Endothelial cell of umbilical vein (primary cell): ENCODE measurements around the gene MAGI1. TPM values are rescaled to one million over a fixed set of nuclear protein-coding genes. Genes with fewer than 3 reads are reported as not detected.

ENCODE experiments used
- BruUV-seq: library from RNA; stranded (reverse); fragments of 400-500 nt; replicated peaks from 2 replicates; lab custom pipeline; 2021; lab: Mats Ljungman, UMichigan
- CTCF ChIA-PET: fragments of 300-600, 350-600 bp; sonication (Branson Sonifier 250); formaldehyde crosslinking; loops from one replicate; lab custom pipeline; 2021; ENCODE audit warnings: antibody characterized with exemption, inconsistent platforms; lab: Charles Lee
- POLR2A ChIA-PET: fragments of 300-600, 350-600 bp; sonication (Branson Sonifier 250); formaldehyde crosslinking; loops from one replicate; lab custom pipeline; 2021; ENCODE audit warnings: antibody characterized with exemption, inconsistent platforms; lab: Charles Lee
- DNase-seq: peaks from one replicate; pipeline ENCODE4 v3.0.0-alpha.2; 2011; ENCODE audit warnings: low read depth, low spot score
- FAIRE-seq: peaks from 2 replicates; lab custom pipeline; 2011; peaks lifted over from hg19 to GRCh38; lab: Jason Lieb, UNC
- H2AFZ ChIP-seq: 2 replicates; pipeline ENCODE4 v1.6.0; 2012; ENCODE audit warnings: low read depth, low read length, control low read depth, inconsistent platforms
- H3K27ac ChIP-seq: 2 replicates; pipeline ENCODE4 v1.5.1; 2011; ENCODE audit warnings: low read depth, mild to moderate bottlenecking, control low read depth, low read length, moderate library complexity; ENCODE audit not compliant: insufficient read depth
- H3K27me3 ChIP-seq, 2 experiments: 2 replicates each; pipeline versions ENCODE4 v1.6.0 to v1.6.1; 2011; ENCODE audit warnings: low read length in 2 of 2, mixed read lengths in 1 of 2; ENCODE audit not compliant: control insufficient read depth in 2 of 2, insufficient read depth in 2 of 2
- H3K36me3 ChIP-seq, 2 experiments: 2 replicates in 1 of 2; 3 replicates in 1 of 2; pipeline ENCODE4 v1.5.1; 2011; ENCODE audit warnings: low read length in 2 of 2, mild to moderate bottlenecking in 1 of 2, moderate library complexity in 1 of 2; ENCODE audit not compliant: control insufficient read depth in 2 of 2, insufficient read depth in 2 of 2; ENCODE audit errors: extremely low read depth in 1 of 2
- H3K4me1 ChIP-seq: 3 replicates; pipeline ENCODE4 v1.5.1; 2011; ENCODE audit warnings: mild to moderate bottlenecking, low read length; ENCODE audit not compliant: control insufficient read depth, insufficient read depth; ENCODE audit errors: extremely low read depth
- H3K4me2 ChIP-seq: 2 replicates; pipeline ENCODE4 v1.6.1; 2011; ENCODE audit warnings: low read length, control low read depth, mixed read lengths; ENCODE audit not compliant: insufficient read depth
- H3K4me3 ChIP-seq, 3 experiments: fragments of 200-600 bp in 1 of 3; sonication (generic), shearing (Covaris generic) in 1 of 3; replicated peaks in 1 of 3; 2 replicates each; pipeline ENCODE4 v1.5.1; 2011 to 2016; ENCODE audit warnings: control low read depth in 3 of 3, low read length in 3 of 3, mild to moderate bottlenecking in 2 of 3, inconsistent platforms in 1 of 3, low read depth in 1 of 3, moderate library complexity in 1 of 3; ENCODE audit not compliant: insufficient read depth in 1 of 3
- H3K79me2 ChIP-seq: 2 replicates; pipeline ENCODE4 v1.6.0; 2012; ENCODE audit warnings: low read length, inconsistent platforms; ENCODE audit not compliant: control insufficient read depth, insufficient read depth
- H3K9ac ChIP-seq: replicated peaks from 2 replicates; pipeline ENCODE3; 2011; ENCODE audit warnings: low read length, control low read depth; ENCODE audit not compliant: insufficient read depth; ENCODE audit errors: extremely low read depth
- H3K9me1 ChIP-seq: replicated peaks from 3 replicates; pipeline ENCODE4 v1.6.0; 2011; ENCODE audit warnings: mild to moderate bottlenecking, low read length; ENCODE audit not compliant: control insufficient read depth, insufficient read depth; ENCODE audit errors: extremely low read depth
- H3K9me3 ChIP-seq: replicated peaks from 2 replicates; pipeline ENCODE4 v1.5.1; 2012; ENCODE audit warnings: low read length, inconsistent platforms; ENCODE audit not compliant: control insufficient read depth, insufficient read depth
- H4K20me1 ChIP-seq: replicated peaks from 2 replicates; pipeline ENCODE3; 2011; ENCODE audit warnings: mild to moderate bottlenecking, low read length; ENCODE audit not compliant: control insufficient read depth, insufficient read depth; ENCODE audit errors: extremely low read depth
- EZH2 ChIP-seq: IDR thresholded peaks from 2 replicates; pipeline ENCODE4 v1.6.1; 2012; ENCODE audit warnings: borderline replicate concordance, low read depth, mild to moderate bottlenecking, moderate library complexity, low read length, inconsistent platforms; ENCODE audit not compliant: severe bottlenecking
- FOS ChIP-seq: IDR thresholded peaks from 2 replicates; pipeline ENCODE4 v1.6.1; 2011; ENCODE audit warnings: mild to moderate bottlenecking, low read length, moderate library complexity, borderline replicate concordance; ENCODE audit not compliant: insufficient read depth
- GATA2 ChIP-seq: IDR thresholded peaks from 2 replicates; pipeline ENCODE4 v1.7.0; 2011; ENCODE audit warnings: low read depth, mild to moderate bottlenecking, moderate library complexity, mixed read lengths, low read length; ENCODE audit not compliant: insufficient read length, insufficient read depth
- JUN ChIP-seq: IDR thresholded peaks from 2 replicates; pipeline ENCODE4 v1.6.1; 2011; ENCODE audit warnings: borderline replicate concordance, low read depth; ENCODE audit not compliant: insufficient read length, insufficient read depth
- MAX ChIP-seq: IDR thresholded peaks from 2 replicates; pipeline ENCODE4 v1.6.1; 2011; ENCODE audit not compliant: insufficient read depth, insufficient read length
- MYC ChIP-seq: IDR thresholded peaks from one replicate; pipeline ENCODE4 v1.6.1; 2011; ENCODE audit warnings: mild to moderate bottlenecking, low read depth, low read length
- POLR2A ChIP-seq: IDR thresholded peaks from 2 replicates; pipeline ENCODE4 v1.6.1; 2012; ENCODE audit warnings: low read depth, mild to moderate bottlenecking, control low read depth, low read length
- POLR2AphosphoS5 ChIP-seq: IDR thresholded peaks from 2 replicates; pipeline ENCODE4 v1.6.1; 2012; ENCODE audit warnings: low read depth, mild to moderate bottlenecking, control low read depth, low read length, moderate library complexity; ENCODE audit not compliant: insufficient read depth
- dilution Hi-C: fragments of 300-500 bp; cut with MboI; formaldehyde crosslinking; loops from one replicate; pipeline ENCODE4 v1.15.0; 2019; ENCODE audit warnings: low sequenced_read_pairs; ENCODE audit not compliant: extremely low pct_ligation_motif_present
- intact Hi-C: fragments of 100-400 bp; cut with micrococcal nuclease; formaldehyde crosslinking; loops from one replicate; pipeline ENCODE4 v1.10.0; 2022
- polyA plus RNA-seq, 4 experiments: library from polyadenylated mRNA; depleted of rRNA in 3 of 4; stranded (reverse) in 3 of 4; unstranded in 1 of 4; fragments of >200 nt; gene quantifications; 2 replicates each; pipeline versions ENCODE4 v1.2.1 to v1.2.3, GENCODE V29; 2011 to 2012; ENCODE audit warnings: missing spikeins in 1 of 4
- total RNA-seq: library from RNA; stranded (reverse); gene quantifications from 2 replicates; pipeline ENCODE4 v1.2.3, GENCODE V29; 2021
- TF ChIP-seq, protein P1 (sequence below), 2 donors: IDR thresholded peaks; 1 replicate in 1 of 2; 2 replicates in 1 of 2; pipeline ENCODE4 v1.5.1; 2011; ENCODE audit warnings: low read length in 2 of 2, mild to moderate bottlenecking in 2 of 2, moderate library complexity in 2 of 2, control low read depth in 1 of 2, inconsistent platforms in 1 of 2, low read depth in 1 of 2; ENCODE audit not compliant: insufficient read depth in 1 of 2; ENCODE audit errors: extremely low read depth in 1 of 2

The MAGI1 gene
- total and polyA plus RNA-seq, 2 donors (not counting 3 experiments of a cell fraction or from before 2014, with no cell fraction given) = 10.1 to 47.9 TPM

DNA sequence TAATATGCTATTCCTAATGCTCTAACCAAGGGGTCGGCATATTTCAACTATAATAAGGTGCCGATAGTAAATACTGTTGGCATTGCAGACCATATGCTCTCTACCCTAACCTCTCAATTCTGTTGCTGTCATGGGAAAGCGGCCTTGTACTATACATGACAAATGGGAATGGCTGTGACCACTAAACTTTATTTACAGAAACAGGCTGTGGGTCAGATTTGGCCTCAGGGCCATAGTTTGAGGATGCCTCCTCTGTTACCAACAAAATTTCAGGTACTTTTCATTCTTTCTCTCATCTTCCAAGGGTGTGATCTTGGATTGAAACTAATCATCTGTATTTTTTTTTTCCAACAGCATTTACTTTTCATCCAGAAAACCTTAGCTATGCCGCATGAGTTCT, 242.0 kb downstream of the MAGI1 start:
- Histone ChIP-seq H2AFZ (no peak overlapping the region), H3K27me3 (no peaks in the 10 kb centered on the region), H3K9ac (no peak overlapping the region), H3K4me1 (no peaks in the 10 kb centered on the region), H3K27ac (no peak overlapping the region), H3K9me1 (no peaks in the 10 kb centered on the region), H3K36me3 (no peaks in the 10 kb centered on the region), H3K4me2 (no peak overlapping the region), H3K4me3 (no peak overlapping the region), H3K79me2 (no peaks in the 10 kb centered on the region), H4K20me1 (peaks cover 6% of the 10 kb centered on the region), H3K9me3 (no peaks in the 10 kb centered on the region)
- no peak for FAIRE-seq
- no TSS peak for BruUV-seq
- no peak for DNase-seq
- CTCF ChIA-PET = interaction anchor here (1.5 to 1.9 kb wide), 3 partner anchors 8 to 343 kb away, joined by 4 to 7 read pairs (median 4); no protein-coding TSS in a partner anchor
- intact Hi-C loops = no loop called here
- POLR2A ChIA-PET = no interaction called here
- TF ChIP-seq GATA2 (no peak), POLR2AphosphoS5 (no peak), POLR2A (no peak), FOS (no peak), JUN (no peak), EZH2 (no peak), MYC (no peak), MAX (no peak)
- TF ChIP-seq, protein P1, sequence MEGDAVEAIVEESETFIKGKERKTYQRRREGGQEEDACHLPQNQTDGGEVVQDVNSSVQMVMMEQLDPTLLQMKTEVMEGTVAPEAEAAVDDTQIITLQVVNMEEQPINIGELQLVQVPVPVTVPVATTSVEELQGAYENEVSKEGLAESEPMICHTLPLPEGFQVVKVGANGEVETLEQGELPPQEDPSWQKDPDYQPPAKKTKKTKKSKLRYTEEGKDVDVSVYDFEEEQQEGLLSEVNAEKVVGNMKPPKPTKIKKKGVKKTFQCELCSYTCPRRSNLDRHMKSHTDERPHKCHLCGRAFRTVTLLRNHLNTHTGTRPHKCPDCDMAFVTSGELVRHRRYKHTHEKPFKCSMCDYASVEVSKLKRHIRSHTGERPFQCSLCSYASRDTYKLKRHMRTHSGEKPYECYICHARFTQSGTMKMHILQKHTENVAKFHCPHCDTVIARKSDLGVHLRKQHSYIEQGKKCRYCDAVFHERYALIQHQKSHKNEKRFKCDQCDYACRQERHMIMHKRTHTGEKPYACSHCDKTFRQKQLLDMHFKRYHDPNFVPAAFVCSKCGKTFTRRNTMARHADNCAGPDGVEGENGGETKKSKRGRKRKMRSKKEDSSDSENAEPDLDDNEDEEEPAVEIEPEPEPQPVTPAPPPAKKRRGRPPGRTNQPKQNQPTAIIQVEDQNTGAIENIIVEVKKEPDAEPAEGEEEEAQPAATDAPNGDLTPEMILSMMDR (IDR thresholded peaks at IDR 0.05; ENCODE audit: extremely low read depth in 1 of 2, insufficient read depth in 1 of 2, low read depth in 1 of 2, low read length in 2 of 2) = no peak
- dilution Hi-C loops = no loop called here
